ENCODE data around the gene PRMT5.

DNA sequence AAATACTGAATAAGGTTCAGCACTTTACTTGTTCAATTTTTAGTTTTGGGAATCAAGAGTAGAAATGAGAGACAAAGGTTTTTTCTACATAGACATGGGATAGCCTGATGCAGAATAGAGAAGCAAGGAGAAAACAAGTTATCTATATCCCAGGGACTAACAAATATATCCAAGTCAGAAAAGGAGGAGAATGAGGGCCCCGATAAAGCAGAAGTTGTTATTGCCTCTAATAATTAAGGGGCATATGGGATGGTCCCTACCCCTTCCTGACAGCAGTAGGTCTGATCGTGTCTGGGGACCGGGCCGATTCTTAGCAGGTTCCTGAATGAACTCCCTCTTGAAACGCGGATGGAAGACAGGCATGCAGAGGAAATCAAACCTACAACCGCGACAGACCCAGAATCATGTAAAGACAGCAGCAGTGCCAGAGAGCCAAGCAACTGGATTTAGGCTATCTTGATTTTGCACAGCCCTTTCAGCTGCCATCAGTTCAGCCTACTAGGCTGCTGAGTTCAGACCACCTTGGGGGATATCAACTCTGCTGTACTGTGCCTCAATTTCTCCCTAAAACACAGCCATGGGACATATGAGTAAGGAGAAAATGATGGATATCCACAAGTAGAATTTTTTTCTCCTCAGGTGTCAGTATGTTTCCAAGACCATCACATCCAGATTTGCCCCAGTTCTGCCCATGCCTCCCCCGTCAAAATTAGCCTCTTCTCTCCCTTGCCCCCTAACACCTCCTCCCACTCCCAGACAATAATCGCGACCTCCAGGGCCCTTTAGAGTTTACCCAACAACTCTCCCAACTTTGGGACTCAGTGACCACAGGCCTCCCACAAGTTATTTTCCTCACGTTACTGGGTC lies 706 bp downstream of the PRMT5 start:
- TF ChIP-seq EP300 (IDR thresholded peaks at IDR 0.05; ENCODE audit: borderline replicate concordance): no peak
- no peak for TF ChIP-seq ZBTB7A (IDR thresholded peaks at IDR 0.05; ENCODE audit: low read depth)
